ENCODE results near the gene SLAIN2.
"Not testable (repeated sequence)": the region's sequence is repeated elsewhere in the genome, so short reads cannot be mapped to it uniquely, and the experiment has no call there.

The SLAIN2 gene

DNA sequence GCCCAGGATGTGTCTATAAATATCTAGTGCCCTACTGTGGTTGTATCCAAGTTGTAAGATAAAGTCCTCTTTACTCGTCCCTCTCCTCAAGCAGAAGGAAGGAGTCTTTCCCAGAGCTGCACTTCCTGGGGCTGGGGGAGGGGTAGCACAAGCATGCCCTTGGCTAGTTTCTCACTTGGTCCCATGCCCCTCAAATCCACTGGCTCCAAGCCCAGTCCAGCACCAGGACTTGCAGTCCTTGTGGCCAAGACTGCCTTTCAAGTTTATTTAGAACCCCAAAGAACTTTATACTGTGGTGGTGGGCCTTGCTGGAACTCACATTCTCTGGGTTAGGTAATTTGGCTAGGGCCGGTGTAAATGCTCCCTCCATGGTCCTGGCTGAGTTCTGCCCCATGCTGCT is 98.7 kb downstream of the SLAIN2 start:
- no peak for DNase-seq (ENCODE audit: low read depth in 2 of 2)

DNA sequence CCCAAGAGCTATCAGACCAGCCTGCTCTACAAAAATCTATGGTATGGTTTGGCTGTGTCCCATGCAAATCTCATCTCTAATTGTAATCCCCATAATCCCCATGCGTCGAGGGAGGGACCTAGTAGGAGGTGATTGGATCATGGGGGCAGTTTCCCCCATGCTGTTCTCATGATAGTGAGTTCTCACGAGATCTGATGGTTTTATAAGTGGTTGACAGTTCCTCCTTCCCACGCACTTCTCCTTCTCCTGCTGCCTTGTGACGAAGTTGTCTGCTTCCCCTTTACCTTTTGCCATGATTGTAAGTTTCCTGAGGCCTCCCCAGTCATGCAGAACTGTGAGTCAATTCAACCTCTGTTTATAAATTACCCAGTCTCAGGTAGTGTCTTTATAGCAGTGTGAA is 99.6 kb downstream of the SLAIN2 start:
- not testable (repeated sequence) for DNase-seq (ENCODE audit: low read depth in 2 of 2)

DNA sequence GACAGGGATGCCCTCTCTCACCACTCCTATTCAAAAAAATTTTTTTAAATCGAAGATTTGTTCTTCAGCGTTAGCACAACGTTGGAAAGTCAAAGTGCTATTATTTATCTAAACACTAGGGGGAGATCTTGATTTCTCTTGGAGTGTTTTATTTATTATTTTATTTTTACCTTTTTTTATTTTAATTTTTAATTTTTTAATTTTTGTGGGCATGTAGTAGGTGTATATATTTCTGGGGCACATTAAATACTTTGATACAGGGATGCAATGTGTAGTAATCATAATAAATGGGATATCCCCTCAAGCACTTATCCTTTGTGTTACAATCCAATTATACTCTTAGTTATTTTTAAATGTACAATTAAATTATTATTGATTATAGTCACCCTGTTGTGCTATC is 104.4 kb downstream of the SLAIN2 start:
- DNase-seq (ENCODE audit: low read depth in 2 of 2) = no peak

DNA sequence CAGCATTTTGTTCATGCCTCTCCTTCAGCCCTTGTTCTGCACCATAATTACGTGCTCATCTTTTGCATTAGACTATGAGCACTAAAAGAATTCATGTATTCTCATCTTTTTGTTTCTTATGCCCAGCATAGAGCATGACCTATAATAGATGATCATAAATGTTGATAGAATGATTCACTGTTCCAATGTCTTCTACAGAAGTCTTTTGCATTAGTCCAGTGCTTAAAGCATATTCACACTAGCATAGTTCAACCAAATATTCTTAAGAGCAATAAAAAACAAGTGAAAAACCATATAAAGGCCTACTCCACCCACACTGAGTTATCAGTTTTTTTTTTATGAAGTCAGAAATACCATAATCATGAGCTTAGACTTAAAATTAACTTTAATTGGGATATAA is 105.3 kb downstream of the SLAIN2 start:
- no peak for DNase-seq (ENCODE audit: low read depth in 2 of 2)

DNA sequence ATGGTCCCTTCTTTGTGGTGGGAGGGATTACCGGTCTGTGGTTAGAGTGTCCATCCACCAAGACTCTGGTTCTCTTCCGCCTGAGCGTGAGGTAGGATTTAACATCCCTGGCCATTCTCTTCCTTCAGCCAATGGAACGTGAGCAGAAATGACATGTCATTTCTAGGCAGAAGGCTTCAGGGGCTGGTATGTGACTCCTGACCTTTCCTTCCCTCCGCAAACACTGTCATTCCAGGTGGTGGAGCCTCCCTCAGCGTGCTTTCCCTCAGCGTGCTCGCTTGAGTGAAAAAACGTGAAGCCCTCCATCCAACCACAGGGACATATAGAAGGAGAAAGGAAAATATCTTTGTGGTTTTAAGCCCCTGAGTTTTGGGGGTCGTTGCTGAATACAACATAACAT is 107.8 kb downstream of the SLAIN2 start:
- no peak for DNase-seq (ENCODE audit: low read depth in 2 of 2)

DNA sequence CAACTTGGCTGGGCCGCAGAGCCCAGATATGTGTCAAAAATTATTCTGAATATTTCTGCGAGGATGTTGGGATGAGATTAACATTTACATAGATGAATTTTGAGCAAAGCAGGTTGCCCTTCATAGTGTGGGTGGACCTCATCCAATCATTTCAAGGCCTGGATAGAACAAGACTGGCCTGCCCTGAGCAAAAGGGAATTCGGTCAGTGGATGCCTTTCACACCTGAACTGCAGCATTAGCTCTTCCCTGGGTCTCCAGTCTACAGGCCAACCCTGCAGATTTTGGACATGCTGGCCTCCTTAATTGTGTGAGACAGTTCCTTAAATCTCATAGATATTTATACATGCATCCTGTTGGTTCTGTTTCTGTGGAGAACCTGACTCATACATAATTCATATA is 109.4 kb downstream of the SLAIN2 start:
- no peak for DNase-seq (ENCODE audit: low read depth in 2 of 2)

DNA sequence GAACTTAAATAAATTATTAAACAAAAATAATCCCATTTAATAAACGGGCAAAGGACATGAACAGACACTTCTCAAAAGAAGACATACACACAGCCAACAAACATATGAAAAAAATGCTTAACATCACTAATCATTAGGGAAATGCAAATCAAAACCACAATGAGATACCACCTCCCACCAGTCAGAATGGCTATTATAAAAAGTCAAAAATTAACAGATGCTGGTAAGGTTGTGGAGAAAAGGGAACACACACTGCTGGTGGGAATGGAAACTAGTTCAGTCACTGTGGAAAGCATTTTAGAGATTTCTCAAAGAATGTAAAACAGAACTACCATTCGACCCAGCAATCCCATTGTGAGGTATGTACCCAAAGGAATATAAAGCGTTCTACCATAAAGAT is 110.3 kb downstream of the SLAIN2 start:
- not testable (repeated sequence) for DNase-seq (ENCODE audit: low read depth in 2 of 2)

DNA sequence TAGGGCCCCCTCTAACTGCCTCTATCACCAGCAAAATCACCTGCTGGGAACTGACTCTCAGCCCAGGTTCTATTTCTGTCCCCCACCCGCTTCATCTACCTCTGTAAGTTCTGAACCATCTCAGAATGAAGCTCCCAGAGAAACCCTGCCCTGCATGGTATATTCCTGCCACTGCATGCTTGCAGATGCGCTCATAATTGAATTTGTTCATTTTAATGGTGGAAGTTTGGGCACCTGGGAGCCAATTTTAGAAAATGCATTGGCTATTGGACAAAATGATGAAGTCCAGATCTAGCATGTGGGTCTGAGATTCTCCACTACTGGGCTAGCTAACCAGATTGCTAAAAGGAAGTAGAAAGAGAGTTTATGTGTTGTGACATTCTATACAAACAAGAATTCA is 113.3 kb downstream of the SLAIN2 start:
- DNase-seq (ENCODE audit: low read depth in 2 of 2) = no peak

DNA sequence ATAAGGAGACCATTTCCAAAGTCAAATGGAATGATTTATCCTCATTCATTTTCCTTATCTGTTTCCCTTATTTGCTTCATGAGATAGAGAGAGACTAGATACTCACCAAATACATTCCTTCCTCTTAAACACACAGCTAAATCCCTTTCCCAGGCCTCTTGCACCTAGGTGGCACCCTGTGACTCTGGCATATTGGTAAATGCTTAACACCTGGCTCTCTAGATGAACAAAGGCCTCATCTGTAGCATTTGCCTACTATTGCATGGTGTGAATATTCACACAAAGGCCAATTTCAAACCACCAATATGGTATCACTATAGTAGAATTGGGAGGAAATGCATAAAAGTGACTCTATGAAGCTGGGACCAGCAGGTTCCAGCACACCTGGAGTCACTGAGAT is 119.7 kb downstream of the SLAIN2 start:
- DNase-seq (ENCODE audit: low read depth in 2 of 2) = no peak

DNA sequence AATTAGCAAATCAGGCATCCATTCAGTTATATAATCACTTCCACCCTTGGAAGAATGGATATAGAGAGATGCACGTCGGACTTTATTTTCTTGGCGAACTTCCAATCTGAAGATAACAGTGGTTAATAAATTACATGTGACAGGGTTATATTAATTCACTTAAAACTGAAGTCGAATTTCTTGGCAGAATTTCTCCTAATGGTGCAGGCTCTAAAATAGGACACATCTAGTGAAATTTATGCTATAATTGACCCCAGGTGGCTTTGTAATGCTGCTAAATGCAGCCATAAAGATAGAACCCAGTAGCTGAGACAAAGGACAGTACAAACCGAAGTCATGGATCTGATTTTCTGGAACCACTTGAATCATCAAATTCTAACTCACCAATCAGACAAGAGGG is 121.0 kb downstream of the SLAIN2 start:
- DNase-seq (ENCODE audit: low read depth in 2 of 2) = no peak

DNA sequence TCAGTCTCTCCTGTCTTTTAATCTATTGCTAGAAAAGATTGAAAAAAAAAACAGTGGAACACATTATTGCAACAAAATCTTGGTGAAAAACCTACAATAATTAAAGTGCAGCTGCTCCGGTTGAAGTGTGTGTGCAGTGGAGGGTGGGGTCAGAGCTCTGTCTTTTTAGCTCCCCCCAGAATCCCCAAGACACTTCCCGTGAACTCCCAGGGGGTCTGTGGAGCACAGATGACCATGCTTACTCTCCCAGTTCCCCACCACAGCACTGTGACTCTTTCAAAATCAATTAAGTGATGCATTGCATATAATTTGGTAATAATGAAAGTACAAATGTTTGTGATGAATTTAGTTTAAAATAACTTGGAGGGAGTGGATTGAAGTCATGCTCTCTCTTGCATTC is 126.1 kb downstream of the SLAIN2 start:
- no peak for DNase-seq (ENCODE audit: low read depth in 2 of 2)

DNA sequence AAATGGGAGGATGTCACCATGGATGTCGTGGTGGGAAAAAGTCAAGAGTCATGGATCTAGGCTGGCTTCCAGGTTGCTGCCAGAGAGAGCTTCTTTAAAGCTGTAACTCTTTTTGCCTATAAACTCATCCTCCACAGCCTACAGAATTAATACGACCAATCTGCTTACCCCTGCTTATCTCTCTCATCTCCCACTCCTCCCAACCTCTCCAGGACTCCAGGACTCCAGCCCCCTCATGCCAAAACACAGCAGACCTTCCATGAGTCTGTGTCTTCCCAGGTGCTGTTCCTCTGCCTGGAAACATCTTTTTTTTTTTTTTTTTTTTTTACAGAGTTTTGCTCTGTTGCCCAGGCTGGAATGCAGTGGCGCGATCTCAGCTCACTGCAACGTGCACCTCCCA is 126.6 kb downstream of the SLAIN2 start:
- DNase-seq (ENCODE audit: low read depth in 2 of 2) = no peak

DNA sequence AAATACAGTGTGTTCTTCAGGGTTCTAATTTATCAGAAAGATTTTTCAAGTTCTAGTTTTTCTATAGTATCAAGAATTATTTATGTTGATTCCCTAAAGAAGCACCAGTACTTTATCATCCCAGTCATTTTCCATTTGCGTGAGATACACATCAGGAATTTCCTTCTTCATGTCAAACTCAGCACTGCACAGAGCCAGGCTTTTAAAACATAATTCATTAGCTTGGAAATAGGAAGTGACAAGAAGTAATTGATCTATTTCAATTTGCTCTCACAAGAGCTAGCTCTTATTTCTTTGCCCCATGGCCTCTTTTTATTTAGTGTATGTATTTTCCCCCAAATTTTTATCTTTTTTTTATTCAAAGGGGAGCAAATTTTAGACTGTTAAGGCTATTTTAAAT is 128.8 kb downstream of the SLAIN2 start:
- DNase-seq (ENCODE audit: low read depth in 2 of 2) = no peak

DNA sequence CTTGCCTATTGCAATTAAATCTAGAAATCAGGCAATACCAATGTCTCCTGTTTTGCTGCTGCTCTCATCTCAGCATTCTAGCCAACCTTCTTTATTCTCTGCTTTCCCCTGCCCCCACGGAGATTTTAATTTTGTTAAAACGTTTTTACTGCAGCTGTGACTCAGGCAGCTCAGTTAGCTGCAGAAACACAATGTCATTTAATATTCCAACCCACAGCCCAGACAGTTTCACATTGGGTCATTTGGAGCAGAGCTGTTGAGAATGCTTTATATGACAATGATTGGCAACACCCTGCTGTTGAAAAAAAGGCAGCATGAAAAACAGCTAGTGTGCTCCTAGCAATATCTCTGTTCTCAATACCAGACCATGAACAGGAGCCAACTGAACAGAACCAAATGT is 129.2 kb downstream of the SLAIN2 start:
- DNase-seq (ENCODE audit: low read depth in 2 of 2) = no peak

DNA sequence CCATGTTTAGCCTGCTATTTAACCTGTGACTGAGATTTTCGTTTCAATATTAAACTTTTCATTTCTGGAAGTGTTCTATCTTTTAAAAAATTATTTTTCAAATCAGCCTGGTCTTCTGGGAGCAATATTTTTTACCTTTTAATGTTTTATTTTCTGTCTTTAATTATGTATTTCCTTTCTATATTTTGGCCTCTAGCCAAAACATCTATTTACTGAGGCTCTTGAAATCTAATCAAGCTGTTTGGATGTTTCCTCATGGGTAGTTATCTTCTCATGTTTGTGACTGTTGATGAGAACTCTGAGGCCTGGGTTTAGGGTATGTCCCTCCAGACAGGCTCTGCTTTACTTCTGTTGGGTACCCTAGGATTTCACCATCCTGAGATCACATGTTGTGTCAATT is 131.5 kb downstream of the SLAIN2 start:
- no peak for DNase-seq (ENCODE audit: low read depth in 2 of 2)

DNA sequence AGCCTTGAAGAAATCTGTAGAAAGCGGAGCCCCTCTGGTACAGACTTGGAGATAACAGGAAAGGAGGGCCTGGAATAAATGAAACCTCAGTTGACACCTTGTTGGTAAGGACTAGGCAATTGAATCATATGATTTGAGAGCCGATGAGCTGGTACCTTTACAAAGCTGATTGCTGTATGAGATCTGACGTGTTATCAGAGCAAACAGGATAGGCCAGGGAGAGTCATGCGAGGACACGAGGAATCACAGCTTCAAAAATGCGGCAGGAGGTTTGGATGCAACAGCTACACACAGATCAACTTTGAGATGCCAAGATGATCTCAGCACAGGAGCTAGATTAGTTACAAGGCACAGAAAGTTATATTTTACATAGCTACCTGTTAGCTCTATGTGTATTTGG is 134.4 kb downstream of the SLAIN2 start:
- DNase-seq (ENCODE audit: low read depth in 2 of 2) = no peak

Measured in stimulated activated CD4-positive, alpha-beta T cell treated with anti-CD3 and anti-CD28 coated beads, Interleukin-4, amount 100 ng/mL, for 48 hours (primary cell).